Astrocyte of the hippocampus (primary cell): ENCODE results near the gene SPATA12.
A peak's percentile ranks its signal among the peaks of the same experiment; 100 is the strongest.

Experiments used
- DNase-seq: peaks from one replicate; pipeline ENCODE4 v3.0.0; 2011; ENCODE audit warnings: low read depth, low spot score

SPATA12 gene

DNA sequence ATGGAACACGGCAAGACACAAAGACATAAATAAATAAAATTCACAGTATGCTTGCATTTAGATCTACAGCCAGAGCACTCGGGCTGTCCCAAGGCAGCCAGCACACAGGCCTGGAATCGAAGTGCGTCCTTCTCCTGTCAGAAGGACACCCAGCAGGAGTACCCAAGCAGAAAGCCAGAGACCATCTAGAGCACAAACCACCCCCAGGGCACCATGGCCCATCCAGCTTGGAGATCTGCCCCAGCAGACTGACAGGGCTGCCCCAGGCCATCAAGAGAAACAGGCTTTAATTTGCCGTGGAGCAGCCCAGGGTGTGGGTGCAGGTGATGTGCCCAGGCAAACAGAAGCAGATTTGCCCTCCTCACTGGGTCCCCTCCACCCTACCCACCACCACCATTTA is 7.8 kb upstream of the SPATA12 start:
- DNase-seq, result no peak

DNA sequence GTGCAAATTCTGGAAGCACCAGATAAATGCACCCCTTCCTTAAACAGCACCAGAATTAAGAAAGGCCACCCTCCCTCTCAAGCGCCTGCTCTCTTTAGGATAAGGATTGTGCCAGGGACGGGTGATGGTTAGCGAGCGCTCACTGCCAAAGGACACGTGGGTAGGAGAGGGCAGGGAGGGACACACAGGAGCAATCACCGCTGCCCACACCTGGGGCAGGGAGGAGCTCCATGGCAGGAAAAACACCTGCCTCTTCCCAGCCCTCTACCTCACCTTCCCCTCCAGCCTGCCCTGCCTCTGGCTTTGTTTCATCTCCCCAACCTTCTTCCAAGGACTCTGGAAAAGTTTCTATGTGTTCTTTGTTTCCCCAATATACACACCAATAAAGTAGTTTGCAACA is 7.3 kb upstream of the SPATA12 start:
- no peak for DNase-seq

DNA sequence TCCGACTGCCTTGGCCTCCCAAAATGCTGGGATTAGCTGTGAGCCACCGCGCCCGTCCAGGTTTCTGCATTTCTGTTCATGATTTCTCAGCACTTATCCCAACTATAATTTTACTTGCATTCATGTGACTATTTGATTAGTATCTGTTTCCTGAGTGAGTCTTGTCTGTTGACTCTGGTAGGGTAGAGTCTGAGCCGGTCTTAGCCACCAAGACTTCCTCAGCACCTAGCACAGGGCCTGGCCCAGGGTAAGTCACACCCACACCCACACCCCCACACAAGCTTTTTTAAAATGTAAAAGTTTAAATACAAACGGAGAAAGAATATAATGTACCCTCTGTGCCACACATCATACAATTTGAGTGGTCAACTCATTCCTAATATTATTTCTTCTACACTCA is 3.1 kb upstream of the SPATA12 start:
- no peak for DNase-seq

DNA sequence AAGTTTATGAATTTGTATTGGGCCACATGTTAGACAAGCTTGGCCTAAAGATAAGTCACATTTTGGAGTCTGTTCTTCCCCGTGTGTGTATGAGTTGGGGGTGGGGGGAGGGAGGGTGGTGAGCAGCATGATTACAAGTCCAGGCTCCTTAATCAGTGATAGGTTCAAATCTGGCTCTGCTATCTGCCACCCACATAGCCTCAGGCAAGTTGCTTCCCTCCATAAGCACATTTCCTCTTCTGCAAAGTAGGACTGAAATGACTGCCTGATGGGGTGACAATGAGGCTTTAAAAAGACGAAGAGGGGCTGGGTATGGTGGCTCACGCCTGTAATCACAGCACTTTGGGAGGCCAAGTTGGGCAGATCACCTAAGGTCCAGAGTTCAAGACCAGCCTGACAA is 1.1 kb upstream of the SPATA12 start:
- DNase-seq, result no peak

DNA sequence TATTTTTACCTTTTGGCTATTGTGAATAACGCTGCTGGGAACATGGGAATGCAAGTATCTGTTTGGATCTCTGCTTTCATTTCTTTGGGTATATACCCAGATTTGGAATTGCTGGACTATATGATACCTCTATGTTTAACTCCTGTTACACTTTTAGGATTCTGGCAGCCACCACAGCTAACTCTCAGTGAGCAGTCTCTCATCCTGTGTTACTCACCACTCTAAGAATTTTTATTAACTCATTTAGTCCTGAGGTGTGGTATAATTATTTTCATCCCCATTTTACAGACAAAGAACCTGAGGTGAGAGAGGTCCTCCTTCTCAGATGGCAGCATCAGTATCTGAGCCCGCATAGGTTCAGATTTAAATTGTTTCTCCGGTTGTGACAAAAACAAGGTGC is 1.1 kb downstream of the SPATA12 start:
- DNase-seq, result no peak

DNA sequence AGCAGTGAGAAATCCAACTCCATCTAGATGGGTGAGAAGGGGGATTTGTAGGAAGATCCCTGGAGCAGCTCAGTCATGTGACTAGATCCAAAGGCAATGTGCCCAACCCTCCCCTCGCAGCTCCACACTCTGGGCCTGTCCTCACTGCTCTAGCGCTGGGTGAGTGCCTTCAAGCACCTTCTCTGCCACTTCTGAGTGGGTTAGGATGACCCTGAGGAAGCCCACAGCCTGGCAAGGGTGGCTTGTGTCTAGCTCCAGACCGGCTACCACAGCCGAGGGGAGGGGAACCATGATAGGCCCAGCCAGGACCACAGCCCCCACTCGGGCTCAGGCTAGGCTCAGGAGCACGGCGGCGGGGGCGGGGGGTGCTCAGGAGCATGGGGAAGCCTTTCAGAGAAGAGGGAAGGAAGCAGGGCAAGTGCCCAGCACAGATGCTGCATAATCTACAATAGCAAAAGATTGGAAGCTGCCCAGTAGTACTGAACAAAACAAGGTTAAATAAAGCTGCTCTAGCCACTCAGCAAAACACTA is 1.7 kb downstream of the SPATA12 start:
- DNase-seq, result peak; percentile 42

DNA sequence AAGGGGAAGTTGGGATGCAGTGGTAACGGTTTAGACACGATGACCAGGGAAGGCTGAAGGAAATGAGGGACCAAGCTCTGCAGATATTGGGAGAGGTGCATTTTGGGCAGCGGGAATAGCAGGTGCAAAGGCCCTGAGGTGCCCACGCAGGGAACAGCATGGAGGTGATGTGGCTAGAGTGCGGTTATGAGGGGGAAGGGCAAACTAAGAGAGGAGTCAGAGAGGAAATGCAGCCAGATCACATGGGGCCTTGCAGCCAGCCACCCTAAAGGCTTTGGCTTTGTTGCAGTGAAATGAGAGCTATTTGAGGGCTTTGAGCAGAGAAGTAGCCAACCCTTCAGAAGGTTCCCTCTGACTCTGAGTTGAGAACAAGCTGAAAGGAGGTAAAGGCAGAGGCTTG is 2.6 kb downstream of the SPATA12 start:
- DNase-seq, result no peak

DNA sequence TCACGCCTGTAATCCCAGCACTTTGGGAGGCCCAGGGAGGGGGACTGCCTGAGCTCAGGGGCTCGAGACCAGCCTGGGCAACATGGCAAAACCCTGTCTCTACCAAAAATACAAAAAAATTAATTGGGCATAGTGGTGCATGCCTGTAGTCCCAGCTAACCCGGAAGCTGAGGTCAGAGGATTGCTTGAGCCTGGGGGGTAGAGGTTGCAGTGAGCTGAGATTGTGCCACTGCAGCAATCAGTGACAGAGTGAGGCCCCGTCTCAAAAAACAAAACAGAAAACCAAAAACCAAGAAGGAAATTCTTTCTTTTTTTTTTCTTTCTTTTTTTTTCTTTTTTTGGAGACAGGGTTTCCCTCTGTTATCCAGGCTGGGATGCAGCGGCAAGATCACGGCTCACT is 3.5 kb downstream of the SPATA12 start:
- DNase-seq, result no peak

DNA sequence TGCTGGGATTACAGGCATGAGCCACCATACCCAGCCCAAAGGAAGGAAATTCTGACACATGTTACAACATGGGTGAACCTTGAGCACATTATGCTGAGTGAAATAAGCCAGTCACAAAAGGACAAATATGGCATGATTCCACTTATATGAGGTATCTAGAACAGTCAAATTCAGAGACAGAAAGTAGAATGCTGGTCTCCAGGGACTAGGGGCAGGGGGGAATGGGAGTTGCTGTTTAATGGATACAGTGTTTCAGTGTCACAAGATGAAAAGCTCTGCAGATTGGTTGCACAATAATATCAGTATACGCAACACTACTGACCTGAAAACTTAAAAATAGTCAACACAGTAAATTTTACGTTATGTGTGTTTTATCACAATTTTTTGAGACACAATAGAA is 4.1 kb downstream of the SPATA12 start:
- DNase-seq, result no peak

DNA sequence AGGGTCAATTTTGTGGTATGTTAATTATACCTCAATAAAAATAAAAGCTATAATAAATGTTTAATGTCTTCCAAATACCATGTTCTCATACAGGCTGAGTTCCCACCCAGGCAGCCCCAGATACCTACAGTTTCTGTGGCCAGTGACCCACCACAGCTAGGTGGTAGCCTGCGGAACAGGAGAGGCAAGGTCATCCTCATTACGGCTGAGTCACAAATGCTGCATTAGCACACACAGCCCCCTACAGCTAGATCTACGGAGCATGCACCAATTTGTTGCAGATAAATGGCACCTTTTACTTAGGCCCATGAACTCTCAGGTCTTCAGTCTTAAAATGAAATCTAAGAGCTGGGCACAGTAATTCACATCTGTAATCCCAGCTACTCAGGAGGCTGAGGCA is 5.1 kb downstream of the SPATA12 start:
- peak; percentile 19 for DNase-seq

DNA sequence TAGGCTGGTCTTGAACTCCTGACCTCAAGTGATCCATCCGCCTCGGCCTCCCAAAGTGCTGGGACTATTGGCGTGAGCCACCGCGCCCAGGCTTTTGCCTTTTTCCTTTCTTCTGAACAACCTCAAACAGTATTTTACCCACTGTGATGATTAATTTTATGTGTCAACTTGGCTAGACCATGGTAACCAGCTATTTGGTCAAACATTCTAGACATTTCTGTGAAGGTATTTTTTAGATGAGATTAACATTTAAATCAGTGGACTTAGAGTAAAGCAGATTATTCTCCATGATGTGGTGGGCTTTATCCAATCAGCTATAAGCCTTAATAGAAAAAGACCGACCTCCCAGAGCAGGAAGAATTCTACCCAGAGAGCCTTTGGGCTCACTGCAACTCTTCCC is 6.0 kb downstream of the SPATA12 start:
- peak; percentile 63 for DNase-seq

DNA sequence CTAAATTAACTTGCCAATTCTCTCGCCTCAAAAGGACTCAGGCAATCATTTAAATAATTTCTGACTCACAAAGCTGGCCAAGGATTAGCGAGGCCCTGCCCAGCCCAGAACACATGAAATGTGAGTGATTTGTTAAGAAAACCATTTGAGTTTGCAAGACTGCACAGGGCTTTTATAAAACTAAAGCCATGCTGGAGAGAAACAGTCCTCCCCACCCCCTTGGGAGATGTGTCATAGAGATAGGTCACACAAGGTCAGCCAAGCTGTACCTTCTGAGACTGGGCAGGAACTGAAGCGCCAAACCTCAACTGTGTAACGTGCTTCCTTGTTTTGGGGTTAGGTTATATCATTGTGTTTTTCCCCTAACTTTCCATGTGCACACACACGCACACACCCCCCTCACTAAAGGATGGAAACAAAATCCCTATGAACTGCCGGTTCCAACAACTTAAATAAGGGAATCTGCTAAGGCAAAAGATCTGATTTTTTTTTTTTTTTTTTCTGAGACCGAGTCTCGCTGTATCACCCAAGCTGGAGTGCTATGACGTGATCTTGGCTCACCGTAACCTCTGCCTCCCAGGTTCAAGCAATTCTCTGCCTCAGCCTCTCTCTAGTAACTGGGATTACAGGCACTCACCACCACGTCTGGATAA is 8.1 kb downstream of the SPATA12 start:
- DNase-seq, result peak; percentile 88

DNA sequence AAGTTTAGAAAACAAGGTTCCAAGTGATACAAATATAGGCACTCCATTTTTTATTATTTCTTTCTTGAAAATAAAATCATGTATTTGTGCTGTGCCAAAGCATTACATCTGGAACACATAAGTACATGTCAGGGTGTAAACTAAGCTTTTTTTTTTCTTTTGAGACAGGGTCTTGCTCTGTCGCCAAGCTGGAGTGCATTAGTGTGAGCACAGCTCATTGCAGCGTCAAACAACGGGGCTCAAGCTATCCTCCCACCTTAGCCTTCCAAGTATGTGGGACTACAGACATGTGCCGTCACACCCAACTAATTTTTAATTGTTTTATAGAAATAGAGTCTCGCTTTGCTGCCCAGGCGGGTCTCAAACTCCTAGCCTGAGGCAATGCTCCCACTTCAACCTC is 9.0 kb downstream of the SPATA12 start:
- no peak for DNase-seq

DNA sequence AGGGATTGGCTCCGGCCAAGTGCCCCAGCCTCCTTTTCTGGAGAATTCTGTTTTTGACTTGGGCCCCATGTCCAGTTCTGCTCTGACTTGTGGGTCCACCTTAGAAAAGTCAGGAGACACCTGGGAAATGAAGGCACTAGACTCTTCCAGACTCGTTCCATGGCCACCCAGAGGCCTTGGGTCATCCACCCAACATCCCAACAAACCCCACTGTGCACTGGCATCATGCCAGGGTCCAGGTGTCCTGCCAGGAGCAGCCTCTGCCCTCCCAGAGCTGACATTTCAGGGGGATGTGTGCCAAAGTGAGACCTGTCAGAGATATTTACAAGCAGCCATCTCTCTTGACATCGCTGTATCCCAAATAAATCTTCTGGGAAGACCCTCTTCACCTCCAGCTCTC is 13.2 kb downstream of the SPATA12 start:
- DNase-seq, result no peak

DNA sequence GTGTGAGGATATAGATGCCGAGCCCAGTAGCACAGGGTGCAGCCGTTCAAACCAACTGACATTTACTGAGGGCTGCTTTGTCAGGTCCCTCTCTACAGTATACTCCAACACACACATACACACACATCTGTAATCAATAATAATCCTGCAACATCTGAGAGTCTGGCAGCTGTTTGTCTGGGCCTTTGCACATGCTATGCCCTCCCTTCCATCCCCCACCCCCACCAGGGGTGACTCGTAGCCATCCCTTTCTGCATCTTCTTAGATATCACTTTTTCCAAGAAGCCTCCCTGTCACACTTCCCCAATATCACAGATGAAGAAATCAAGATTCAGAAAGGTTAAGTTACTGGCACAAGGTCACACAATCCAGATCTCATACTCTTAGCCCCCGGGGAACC is 13.7 kb downstream of the SPATA12 start:
- DNase-seq, result no peak

DNA sequence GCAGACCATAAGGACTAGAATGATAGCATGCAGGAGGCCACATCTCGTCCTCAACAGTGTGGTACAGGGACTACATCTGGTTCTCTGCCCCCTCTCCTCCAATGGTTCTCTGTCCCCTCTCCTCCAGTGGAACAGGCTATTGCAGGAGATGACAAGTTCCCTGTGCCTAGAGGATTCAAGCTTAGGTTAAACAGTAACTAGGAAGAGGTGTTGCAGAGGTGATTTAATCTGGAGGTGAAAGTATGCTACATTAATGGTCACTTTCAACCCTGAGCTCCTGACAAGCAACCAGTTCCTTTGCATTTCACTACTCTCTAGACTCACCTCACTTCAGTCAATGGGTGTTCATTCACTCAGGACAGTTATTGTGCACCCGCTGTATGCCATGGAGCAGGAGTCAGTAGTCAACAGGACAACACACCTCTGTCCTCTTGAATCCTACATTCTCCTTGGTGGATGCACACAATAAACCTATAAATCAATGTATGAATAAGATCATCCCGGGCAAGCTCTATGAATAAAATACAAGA is 16.0 kb downstream of the SPATA12 start:
- DNase-seq, result no peak

DNA sequence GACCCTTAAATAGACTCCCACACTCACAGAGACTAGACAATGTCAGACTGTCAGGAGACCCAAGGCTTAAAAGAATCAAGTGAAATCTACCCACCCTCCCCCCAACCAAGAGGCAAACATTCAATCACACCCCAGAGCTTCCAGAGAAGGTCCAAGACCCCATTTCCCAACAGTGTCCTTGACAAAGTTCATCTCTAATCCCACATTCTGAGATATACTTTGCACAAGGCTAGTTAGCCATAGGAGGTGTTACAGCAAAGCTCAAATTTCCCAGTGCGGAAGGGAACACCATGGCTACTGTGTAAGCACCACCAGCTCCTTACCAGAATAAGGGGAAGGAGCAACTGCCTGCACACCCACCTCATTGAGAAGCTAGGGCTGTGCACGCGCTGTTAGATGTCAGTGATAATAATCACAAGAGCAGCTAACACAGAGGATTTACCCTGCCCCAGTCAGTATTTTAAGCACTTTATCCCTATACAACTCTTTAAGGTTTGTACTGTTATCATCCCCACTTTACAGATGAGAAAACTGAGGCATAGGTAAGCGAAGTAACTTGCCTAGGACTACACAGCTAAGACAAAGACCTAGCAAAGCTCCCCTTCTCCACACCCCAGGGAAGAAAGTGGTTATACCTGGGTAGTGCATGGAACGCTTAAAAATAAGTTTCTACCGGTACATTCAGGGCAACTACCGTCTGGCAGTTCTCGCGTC is 17.3 kb downstream of the SPATA12 start:
- DNase-seq, result no peak

DNA sequence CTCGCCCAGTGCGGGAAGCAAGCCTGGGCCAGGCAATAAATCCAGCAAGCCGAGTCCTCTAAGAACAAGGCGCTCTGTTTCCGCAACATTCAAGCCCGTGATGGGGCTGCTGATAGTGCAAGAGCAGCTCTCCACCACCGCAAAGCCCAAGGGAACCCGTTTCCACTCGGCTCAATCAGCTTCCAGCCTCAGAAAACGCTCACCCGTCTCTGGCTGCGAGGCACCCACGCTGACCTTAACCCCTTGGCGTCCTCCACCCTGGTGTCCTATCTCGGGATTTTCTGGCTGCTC is 17.8 kb downstream of the SPATA12 start:
- peak; percentile 67 for DNase-seq

DNA sequence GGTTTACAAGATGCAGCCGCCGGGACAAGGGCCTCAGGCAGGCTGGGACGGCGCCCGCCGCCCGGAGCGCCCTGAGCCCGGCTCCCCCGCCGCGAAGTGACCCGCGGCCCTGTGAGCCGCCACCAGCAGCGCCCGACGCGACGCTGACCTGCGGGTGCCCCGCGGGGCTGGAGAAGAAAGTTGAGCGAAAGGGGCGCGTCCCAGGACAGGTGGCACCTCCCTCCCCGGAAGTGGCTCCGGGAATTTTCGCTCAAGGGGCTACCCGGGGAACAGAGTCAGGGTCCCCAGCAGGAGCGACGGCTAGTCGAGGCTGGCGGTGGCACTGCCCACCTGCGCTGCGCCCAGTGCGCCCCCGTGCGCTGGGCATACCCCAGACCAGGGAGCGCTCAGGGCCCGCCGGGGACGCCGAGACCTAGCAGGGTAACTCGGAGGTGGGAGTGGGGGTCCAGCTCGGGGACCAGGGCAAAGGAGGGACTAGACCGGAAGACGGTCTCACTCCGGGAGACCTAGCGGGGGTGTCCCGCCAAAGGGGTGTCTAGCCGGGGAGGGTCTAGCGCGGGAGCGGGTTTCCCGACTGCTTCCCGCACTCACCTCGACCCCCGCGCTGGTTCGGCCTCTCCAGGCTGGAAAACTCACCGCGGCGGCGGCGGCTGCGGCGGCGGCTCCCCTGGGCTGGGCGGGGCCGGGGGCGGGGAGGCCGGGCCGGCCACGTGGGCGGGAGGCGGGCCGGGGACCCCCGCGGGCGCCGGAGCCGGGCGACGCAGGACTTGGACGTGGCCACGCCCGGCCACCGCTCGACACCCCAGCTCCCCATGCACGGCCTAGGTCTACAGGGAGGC is 18.4 kb downstream of the SPATA12 start:
- peak; percentile 84 for DNase-seq

DNA sequence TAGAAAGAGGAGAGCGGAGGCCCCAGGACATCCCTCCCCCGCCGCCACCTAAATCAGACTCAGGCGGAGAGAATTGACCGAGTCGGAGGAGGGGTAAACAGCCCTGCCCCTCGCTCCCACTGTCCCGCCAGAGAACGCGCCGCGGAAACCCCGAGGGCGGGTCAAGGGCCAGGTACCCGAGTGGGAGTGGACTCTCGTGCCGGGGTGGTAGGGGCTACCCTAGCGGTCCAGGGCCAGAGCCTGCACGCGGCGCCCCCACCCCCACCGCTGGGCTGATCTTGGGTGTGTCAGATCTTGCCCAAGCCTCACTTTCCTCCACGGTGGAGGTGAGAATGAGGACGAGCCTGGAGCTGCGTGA is 19.0 kb downstream of the SPATA12 start:
- DNase-seq, result no peak

DNA sequence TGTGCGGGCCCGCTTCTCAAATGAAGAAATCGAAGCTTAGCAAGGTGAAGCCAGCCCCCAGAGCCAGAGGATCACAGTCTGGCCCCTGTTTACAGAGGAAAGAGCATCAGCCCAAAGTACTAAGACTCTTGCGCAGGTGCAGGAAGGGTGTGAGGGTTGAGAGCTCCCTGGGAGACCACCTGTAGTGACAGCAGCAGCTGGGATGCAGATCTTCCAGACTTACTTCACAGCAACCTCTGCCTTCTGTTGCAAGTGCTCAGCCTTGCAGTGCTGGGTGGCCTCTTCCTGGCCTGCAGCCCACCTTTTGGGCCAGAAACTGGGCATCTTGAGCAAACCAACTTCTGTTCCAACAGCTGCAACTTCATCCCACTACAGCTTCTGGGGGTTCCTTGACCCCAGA is 19.7 kb downstream of the SPATA12 start:
- DNase-seq, result no peak

DNA sequence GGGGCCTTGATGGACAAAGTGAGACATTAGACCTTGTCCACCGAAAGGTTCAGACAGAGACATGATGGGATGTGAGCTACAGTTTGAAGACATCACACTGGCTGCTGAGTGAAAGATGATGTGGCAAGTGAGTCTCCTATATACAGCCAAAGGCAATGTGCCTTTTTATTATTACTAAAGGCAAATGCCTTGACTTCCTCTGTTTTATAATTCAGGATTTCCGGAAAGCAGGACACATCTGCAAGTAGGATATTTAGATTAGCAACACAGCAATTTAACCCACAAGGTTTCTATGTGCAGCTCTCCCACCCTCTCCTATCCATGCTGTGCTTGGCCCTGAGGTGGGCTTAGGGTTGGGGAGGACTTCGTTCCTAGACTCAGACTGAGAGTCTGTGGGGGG is 20.7 kb downstream of the SPATA12 start:
- no peak for DNase-seq

DNA sequence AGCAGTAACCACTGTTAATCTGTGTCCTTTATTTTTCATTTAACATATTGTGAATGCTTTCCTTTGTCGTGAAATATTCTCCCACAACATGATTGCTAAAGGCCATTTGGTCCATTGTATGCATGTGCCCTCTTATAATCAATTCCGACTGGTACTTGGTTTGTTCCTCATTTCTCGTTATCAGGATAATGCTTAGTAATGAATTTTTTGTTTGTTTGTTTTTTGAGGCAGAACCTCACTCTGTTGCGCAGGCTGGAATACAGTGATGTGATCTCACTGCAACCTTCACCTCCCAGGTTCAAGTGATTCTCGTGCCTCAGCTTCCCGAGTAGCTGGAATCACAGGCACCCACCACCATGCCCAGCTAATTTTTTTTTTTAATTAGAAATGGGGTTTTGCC is 22.0 kb downstream of the SPATA12 start:
- no peak for DNase-seq
